Astrocyte of the hippocampus (primary cell): ENCODE measurements around the gene TBC1D32.
A peak's percentile ranks its signal among the peaks of the same experiment; 100 is the strongest.
"Not testable (repeated sequence)": the region's sequence is repeated elsewhere in the genome, so short reads cannot be mapped to it uniquely, and the experiment has no call there.

Experiments
- DNase-seq: peaks from one replicate; pipeline ENCODE4 v3.0.0; 2011; ENCODE audit warnings: low read depth, low spot score

TBC1D32 gene

GRCh38 chr6:121124600-121124999, 209.7 kb downstream of the TBC1D32 start:
- DNase-seq, result no peak

GRCh38 chr6:121112356-121112755, 221.9 kb downstream of the TBC1D32 start:
- DNase-seq, result no peak

GRCh38 chr6:121110733-121111132, 223.5 kb downstream of the TBC1D32 start:
- no peak for DNase-seq

GRCh38 chr6:121106962-121107361, 227.3 kb downstream of the TBC1D32 start:
- no peak for DNase-seq

- DNase-seq, result no peak
Measured at GRCh38 chr6:121105461-121105860, 228.8 kb downstream of the TBC1D32 start.

- peak; percentile 32 for DNase-seq
Measured at GRCh38 chr6:121093928-121094327, 240.4 kb downstream of the TBC1D32 start.

GRCh38 chr6:121090492-121090891, 243.8 kb downstream of the TBC1D32 start:
- DNase-seq, result no peak

- DNase-seq, result no peak
Measured at GRCh38 chr6:121086876-121087275, 247.4 kb downstream of the TBC1D32 start.

GRCh38 chr6:121076119-121076518, 258.2 kb downstream of the TBC1D32 start:
- DNase-seq, result no peak

GRCh38 chr6:121068749-121069148, 265.5 kb downstream of the TBC1D32 start:
- DNase-seq, result not testable (repeated sequence)

- no peak for DNase-seq
Measured at GRCh38 chr6:121067381-121067780, 266.9 kb downstream of the TBC1D32 start.

- DNase-seq, result no peak
Measured at GRCh38 chr6:121064345-121064744, 269.9 kb downstream of the TBC1D32 start.

- DNase-seq, result peak; percentile 76
Measured at GRCh38 chr6:121055572-121056163, 278.6 kb downstream of the TBC1D32 start.

GRCh38 chr6:121048593-121048992, 285.7 kb downstream of the TBC1D32 start:
- DNase-seq, result not testable (repeated sequence)

- not testable (repeated sequence) for DNase-seq
Measured at GRCh38 chr6:121044905-121045304, 289.4 kb downstream of the TBC1D32 start.

GRCh38 chr6:121043706-121044105, 290.6 kb downstream of the TBC1D32 start:
- DNase-seq, result not testable (repeated sequence)

- not testable (repeated sequence) for DNase-seq
Measured at GRCh38 chr6:121043211-121043610, 291.1 kb downstream of the TBC1D32 start.

- DNase-seq, result no peak
Measured at GRCh38 chr6:121042766-121043165, 291.5 kb downstream of the TBC1D32 start.

GRCh38 chr6:121040831-121041230, 293.4 kb downstream of the TBC1D32 start:
- peak; percentile 11 for DNase-seq

- DNase-seq, result no peak
Measured at GRCh38 chr6:121033091-121033490, 301.2 kb downstream of the TBC1D32 start.

- DNase-seq, result peak; percentile 1
Measured at GRCh38 chr6:121032268-121033006, 301.8 kb downstream of the TBC1D32 start.
